Progenitor cell of endocrine pancreas (in vitro differentiated cells): ENCODE results near the gene EFHC2. TPM values are rescaled to one million over a fixed set of nuclear protein-coding genes. Genes with fewer than 3 reads are reported as not detected.
"Not testable (repeated sequence)": the region's sequence is repeated elsewhere in the genome, so short reads cannot be mapped to it uniquely, and the experiment has no call there.

Experiments used
- DNase-seq: peaks from one replicate; pipeline ENCODE4 v3.0.0; 2021; ENCODE audit warnings: low spot score; ENCODE audit not compliant: unreplicated experiment
- H3K27ac Mint-ChIP-seq: 2 replicates; pipeline ENCODE4 v1.8.0; 2021; ENCODE audit warnings: mild to moderate bottlenecking, moderate library complexity, mixed read lengths
- H3K27me3 Mint-ChIP-seq: 2 replicates; pipeline ENCODE4 v1.8.0; 2021; ENCODE audit warnings: mixed read lengths
- H3K36me3 Mint-ChIP-seq: 2 replicates; pipeline ENCODE4 v1.8.0; 2022; ENCODE audit warnings: mixed read lengths; ENCODE audit not compliant: insufficient read depth
- H3K4me1 Mint-ChIP-seq: 2 replicates; pipeline ENCODE4 v1.8.0; 2021; ENCODE audit warnings: low read depth, mixed read lengths
- H3K4me3 Mint-ChIP-seq: 2 replicates; pipeline ENCODE4 v1.8.0; 2021; ENCODE audit warnings: low read depth, mild to moderate bottlenecking, moderate library complexity, mixed read lengths
- H3K9me3 Mint-ChIP-seq: 2 replicates; pipeline ENCODE4 v1.8.0; 2021; ENCODE audit warnings: low read depth, mixed read lengths
- total RNA-seq: library from RNA; stranded (reverse); gene quantifications from 2 replicates; pipeline ENCODE4 v1.2.1, GENCODE V29; 2021
- TF ChIP-seq, protein P1 (sequence below): fragments of 200-600 bp; sonication (generic); IDR thresholded peaks from one replicate; pipeline ENCODE4 v1.5.0; 2021; ENCODE audit warnings: antibody characterized with exemption, mild to moderate bottlenecking; ENCODE audit not compliant: unreplicated experiment

Gene EFHC2
- total RNA-seq, 1 donor from 2014 or later, result 1.8 TPM

DNA sequence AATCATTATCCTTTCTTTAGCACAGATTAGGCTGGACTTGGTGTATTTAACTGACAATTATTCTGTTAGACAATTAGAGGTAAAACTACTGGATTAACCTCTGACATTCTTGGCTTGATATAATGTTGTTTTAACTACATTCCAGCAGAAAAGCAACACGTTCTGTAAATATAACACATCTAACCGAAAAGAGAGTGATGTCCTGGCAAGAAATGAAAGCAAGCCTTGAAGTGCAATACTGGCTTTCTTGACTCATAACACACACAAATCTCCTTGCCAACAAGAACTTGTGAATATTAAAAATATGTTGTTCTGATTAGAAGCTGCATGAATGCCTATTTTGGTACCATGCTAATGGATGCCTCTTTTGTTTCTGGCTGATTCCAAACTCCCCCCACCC is 76.4 kb downstream of the EFHC2 start:
- TF ChIP-seq, protein P1, sequence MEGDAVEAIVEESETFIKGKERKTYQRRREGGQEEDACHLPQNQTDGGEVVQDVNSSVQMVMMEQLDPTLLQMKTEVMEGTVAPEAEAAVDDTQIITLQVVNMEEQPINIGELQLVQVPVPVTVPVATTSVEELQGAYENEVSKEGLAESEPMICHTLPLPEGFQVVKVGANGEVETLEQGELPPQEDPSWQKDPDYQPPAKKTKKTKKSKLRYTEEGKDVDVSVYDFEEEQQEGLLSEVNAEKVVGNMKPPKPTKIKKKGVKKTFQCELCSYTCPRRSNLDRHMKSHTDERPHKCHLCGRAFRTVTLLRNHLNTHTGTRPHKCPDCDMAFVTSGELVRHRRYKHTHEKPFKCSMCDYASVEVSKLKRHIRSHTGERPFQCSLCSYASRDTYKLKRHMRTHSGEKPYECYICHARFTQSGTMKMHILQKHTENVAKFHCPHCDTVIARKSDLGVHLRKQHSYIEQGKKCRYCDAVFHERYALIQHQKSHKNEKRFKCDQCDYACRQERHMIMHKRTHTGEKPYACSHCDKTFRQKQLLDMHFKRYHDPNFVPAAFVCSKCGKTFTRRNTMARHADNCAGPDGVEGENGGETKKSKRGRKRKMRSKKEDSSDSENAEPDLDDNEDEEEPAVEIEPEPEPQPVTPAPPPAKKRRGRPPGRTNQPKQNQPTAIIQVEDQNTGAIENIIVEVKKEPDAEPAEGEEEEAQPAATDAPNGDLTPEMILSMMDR, result no peak

DNA sequence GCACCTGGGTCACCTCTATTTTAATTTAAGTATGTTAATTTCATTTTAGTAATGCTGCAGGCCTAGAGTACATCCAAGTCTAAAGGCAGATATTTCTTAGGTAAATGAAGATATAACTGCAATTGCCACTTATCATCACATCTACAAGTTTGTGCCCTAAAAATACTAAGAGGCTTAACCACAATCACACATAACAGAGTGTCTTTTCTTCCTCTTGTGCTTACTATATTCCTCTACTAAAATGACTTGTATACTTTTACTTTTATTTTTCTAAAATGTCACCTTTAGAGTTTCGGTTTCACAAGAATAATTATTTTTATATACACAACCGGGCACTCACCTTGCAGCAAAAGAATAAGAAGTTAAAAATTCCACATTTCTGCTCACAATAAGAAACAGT is 77.9 kb downstream of the EFHC2 start:
- Mint-ChIP-seq H3K36me3 (no peaks in the 10 kb centered on the region), H3K9me3 (peaks cover 9% of the 10 kb centered on the region), H3K4me1 (no peaks in the 10 kb centered on the region), H3K27me3 (no peaks in the 10 kb centered on the region), H3K27ac (no peak overlapping the region), H3K4me3 (no peak overlapping the region)
- DNase-seq, result no peak
- TF ChIP-seq, protein P1, result no peak

More for the DNA sequence above, 76.4 kb downstream of the EFHC2 start:
- H3K9me3 Mint-ChIP-seq, result peaks cover 9% of the 10 kb centered on the region
- no peaks in the 10 kb centered on the region for H3K4me1 Mint-ChIP-seq
- no peak for DNase-seq
- H3K27ac Mint-ChIP-seq, result no peak overlapping the region
- H3K27me3 Mint-ChIP-seq, result no peaks in the 10 kb centered on the region
- H3K36me3 Mint-ChIP-seq, result no peaks in the 10 kb centered on the region
- no peak overlapping the region for H3K4me3 Mint-ChIP-seq

DNA sequence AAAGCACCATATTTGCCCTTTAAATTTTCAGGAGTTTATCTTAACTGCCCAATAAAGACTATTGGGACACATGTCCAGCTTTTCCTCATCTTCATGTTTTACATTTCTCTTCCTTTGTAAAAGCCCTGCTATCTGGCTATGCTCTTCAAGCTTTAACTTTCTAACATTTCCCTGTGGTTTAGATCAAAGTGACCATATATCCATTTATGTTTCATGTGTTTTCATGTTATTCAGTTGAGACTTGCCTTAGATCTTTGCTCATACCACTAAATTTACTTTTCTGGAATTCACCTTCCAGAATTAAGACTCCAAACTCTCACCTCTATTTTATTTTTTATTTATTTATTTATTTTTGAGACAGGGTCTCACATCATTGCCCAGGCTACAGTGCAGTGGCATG is 78.5 kb downstream of the EFHC2 start:
- Mint-ChIP-seq H3K27me3 (no peaks in the 10 kb centered on the region), H3K4me3 (no peak overlapping the region), H3K36me3 (no peaks in the 10 kb centered on the region), H3K27ac (no peak overlapping the region), H3K9me3 (peaks cover 7% of the 10 kb centered on the region), H3K4me1 (no peaks in the 10 kb centered on the region)
- TF ChIP-seq, protein P1, result no peak
- no peak for DNase-seq

DNA sequence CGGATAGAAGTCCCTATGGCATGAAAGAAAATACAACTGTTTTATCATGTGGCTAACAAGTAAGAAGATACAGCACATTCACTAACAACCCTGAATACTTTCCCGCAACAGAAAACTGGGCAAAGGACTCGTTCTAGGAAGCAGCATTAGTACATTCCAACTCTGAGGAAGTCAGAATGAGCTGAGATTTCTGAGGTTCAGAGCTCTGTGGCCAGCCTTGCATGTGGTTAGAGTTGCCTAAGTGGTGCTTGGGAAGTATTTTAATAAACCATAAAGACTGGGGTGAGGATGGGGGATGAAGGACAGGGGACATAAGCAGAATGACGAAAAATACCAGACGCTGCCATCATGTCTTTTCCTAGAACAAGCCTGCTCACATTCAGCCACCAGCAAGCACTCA is 82.2 kb downstream of the EFHC2 start:
- TF ChIP-seq, protein P1, result no peak
- Mint-ChIP-seq H3K36me3 (no peaks in the 10 kb centered on the region), H3K4me1 (no peaks in the 10 kb centered on the region), H3K27ac (no peak overlapping the region), H3K9me3 (peaks cover 28% of the 10 kb centered on the region), H3K4me3 (no peak overlapping the region), H3K27me3 (no peaks in the 10 kb centered on the region)
- no peak for DNase-seq

DNA sequence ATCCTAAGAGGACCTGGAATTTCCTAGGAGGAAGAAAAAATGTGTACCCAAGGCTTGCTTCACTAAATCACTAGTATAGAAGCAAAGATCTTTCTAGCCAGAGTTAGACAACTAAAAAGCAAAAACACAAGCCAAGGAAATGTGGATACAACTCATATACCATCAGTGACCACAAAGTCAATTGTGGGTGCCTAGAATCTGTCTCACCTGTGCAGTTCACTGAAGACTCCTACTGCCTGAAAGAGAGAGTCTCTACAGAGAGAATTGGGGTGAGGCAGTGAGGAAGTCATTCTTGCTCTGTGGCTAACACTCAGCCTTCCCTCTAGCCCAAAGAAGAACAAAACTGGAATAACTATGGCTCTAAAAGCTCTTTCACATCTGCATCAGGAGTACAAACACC is 82.9 kb downstream of the EFHC2 start:
- Mint-ChIP-seq H3K36me3 (no peaks in the 10 kb centered on the region), H3K27ac (no peak overlapping the region), H3K9me3 (peaks cover 34% of the 10 kb centered on the region), H3K4me3 (no peak overlapping the region), H3K4me1 (no peaks in the 10 kb centered on the region), H3K27me3 (no peaks in the 10 kb centered on the region)
- no peak for DNase-seq
- TF ChIP-seq, protein P1, result no peak

DNA sequence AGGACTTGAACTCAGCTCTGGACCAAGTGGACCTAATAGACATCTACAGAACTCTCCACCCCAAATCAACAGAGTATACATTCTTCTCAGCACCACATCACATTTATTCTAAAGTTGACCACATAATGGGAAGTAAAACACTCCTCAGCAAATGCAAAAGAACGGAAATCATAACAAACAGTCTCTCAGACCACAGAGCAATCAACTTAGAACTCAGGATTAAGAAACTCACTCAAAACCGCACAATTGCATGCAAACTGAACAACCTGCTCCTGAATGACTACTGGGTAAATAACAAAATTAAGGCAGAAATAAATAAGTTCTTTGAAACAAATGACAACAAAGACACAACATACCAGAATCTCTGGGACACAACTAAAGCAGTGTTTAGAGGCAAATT is 87.7 kb downstream of the EFHC2 start:
- H3K27ac Mint-ChIP-seq, H3K27me3 Mint-ChIP-seq, DNase-seq, H3K4me3 Mint-ChIP-seq, H3K4me1 Mint-ChIP-seq, H3K36me3 Mint-ChIP-seq: not testable (repeated sequence)
- H3K9me3 Mint-ChIP-seq, result peaks cover 51% of the 10 kb centered on the region
